Endodermal cell (in vitro differentiated cells): ENCODE results near the gene CNTNAP1. TPM values are rescaled to one million over a fixed set of nuclear protein-coding genes. Genes with fewer than 3 reads are reported as not detected.

Experiments used
- DNase-seq: peaks from one replicate; pipeline ENCODE4 v3.0.0-alpha.2; 2017
- H3K27ac ChIP-seq: 2 replicates; pipeline ENCODE4 v1.5.1; 2013; ENCODE audit warnings: mild to moderate bottlenecking, low read depth, low read length, moderate library complexity
- H3K27me3 ChIP-seq: 2 replicates; pipeline ENCODE4 v1.6.1; 2013; ENCODE audit warnings: mild to moderate bottlenecking, low read length, moderate library complexity; ENCODE audit not compliant: insufficient read depth, control insufficient read depth, poor library complexity, severe bottlenecking
- H3K36me3 ChIP-seq: 2 replicates; pipeline ENCODE4 v1.7.0; 2013; ENCODE audit warnings: mild to moderate bottlenecking, low read length, moderate library complexity; ENCODE audit not compliant: control insufficient read depth, insufficient read depth
- H3K4me1 ChIP-seq: one replicate; pipeline ENCODE4 v1.7.0; 2013; ENCODE audit warnings: low read length; ENCODE audit not compliant: control insufficient read depth, insufficient read depth
- H3K4me3 ChIP-seq: 2 replicates; pipeline ENCODE4 v1.5.1; 2013; ENCODE audit warnings: mild to moderate bottlenecking, low read length, moderate library complexity
- H3K9ac ChIP-seq: 2 replicates; pipeline ENCODE4 v1.6.1; 2013; ENCODE audit warnings: mild to moderate bottlenecking, low read length, moderate library complexity; ENCODE audit not compliant: poor library complexity, severe bottlenecking; ENCODE audit errors: extremely low read depth
- H3K9me3 ChIP-seq: 2 replicates; pipeline ENCODE4 v1.6.1; 2013; ENCODE audit warnings: mild to moderate bottlenecking, low read length, moderate library complexity; ENCODE audit not compliant: control insufficient read depth
- H3K27ac Mint-ChIP-seq: 2 replicates; pipeline ENCODE4 v1.8.0; 2020; ENCODE audit warnings: mixed read lengths
- H3K27me3 Mint-ChIP-seq: 2 replicates; pipeline ENCODE4 v1.8.0; 2021; ENCODE audit warnings: mild to moderate bottlenecking, mixed read lengths; ENCODE audit not compliant: insufficient read depth
- H3K36me3 Mint-ChIP-seq: 2 replicates; pipeline ENCODE4 v1.8.0; 2020; ENCODE audit warnings: low read depth, mixed read lengths
- H3K4me1 Mint-ChIP-seq: 2 replicates; pipeline ENCODE4 v1.8.0; 2020; ENCODE audit warnings: mixed read lengths
- H3K4me3 Mint-ChIP-seq: 2 replicates; pipeline ENCODE4 v1.8.0; 2020; ENCODE audit warnings: mild to moderate bottlenecking, moderate library complexity, mixed read lengths
- H3K9me3 Mint-ChIP-seq: 2 replicates; pipeline ENCODE4 v1.8.0; 2020; ENCODE audit warnings: mild to moderate bottlenecking, mixed read lengths
- CTCF ChIP-seq: fragments of 200-600 bp; sonication (generic); conservative IDR thresholded peaks from 2 replicates; pipeline ENCODE4 v1.5.0; 2021; ENCODE audit warnings: antibody characterized with exemption, mild to moderate bottlenecking
- WGBS, 2 experiments: methylation state at CpG; one replicate each; pipeline versions ENCODE4 v1.1.5 to v1.1.7; 2013; ENCODE audit warnings: missing lambda C conversion rate in 2 of 2, mixed read lengths in 1 of 2; ENCODE audit not compliant: insufficient coverage in 1 of 2, insufficient read length in 1 of 2; 5-methylcytosine and 5-hydroxymethylcytosine counted together
- total RNA-seq, 2 donors: library from RNA; stranded (reverse); fragmentation: NEBNext Ultra II Directional in 1 of 2; extraction: Animal tissue kit (Norgen Biotek cat#: 25700) in 1 of 2; gene quantifications; 2 replicates in 1 of 2; 3 replicates in 1 of 2; pipeline ENCODE4 v1.2.1, GENCODE V29; 2021

The CNTNAP1 gene
- total RNA-seq, 2 donors from 2014 or later, result 9.9 to 18.9 TPM

GRCh38 chr17:42684929-42685556 is 2.7 kb downstream of the CNTNAP1 start:
- H3K9me3 Mint-ChIP-seq, result no peaks in the 10 kb centered on the region
- peaks cover 13% of the 10 kb centered on the region for H3K36me3 Mint-ChIP-seq
- TF ChIP-seq CTCF, result no peak
- no peaks in the 10 kb centered on the region for H3K9me3 ChIP-seq
- no peak for DNase-seq
- peaks cover 6% of the 10 kb centered on the region for H3K36me3 ChIP-seq
- no peak overlapping the region for H3K4me3 Mint-ChIP-seq
- peaks cover 59% of the 10 kb centered on the region for H3K27me3 Mint-ChIP-seq
- peaks cover 2% of the 10 kb centered on the region for H3K4me1 ChIP-seq
- H3K27ac ChIP-seq, result no peak overlapping the region
- no peak overlapping the region for H3K4me3 ChIP-seq
- peaks cover 23% of the 10 kb centered on the region for H3K27me3 ChIP-seq
- H3K9ac ChIP-seq, result no peak overlapping the region
- H3K4me1 Mint-ChIP-seq, result peaks cover 19% of the 10 kb centered on the region
- 95 to 96% methylated on average over 46 to 50 of the region's 50 CpGs for WGBS, 2 experiments
- H3K27ac Mint-ChIP-seq, result no peak overlapping the region

DNA sequence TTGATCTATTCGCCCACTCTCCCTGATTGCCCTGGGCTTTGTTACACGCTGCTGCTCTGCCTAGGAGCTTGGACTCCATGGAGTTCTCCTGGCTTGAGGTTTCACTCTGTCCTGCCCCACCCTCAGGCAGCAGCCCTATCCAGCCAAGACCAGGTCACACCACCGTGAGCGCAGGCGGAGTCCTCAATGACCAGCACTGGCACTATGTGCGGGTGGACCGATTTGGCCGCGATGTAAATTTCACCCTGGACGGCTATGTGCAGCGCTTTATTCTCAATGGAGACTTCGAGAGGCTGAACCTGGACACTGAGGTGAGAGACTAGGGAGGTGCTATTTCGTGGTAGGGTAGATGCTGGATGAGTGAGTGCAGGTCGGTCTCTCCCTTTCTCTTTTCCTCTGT is 3.5 kb downstream of the CNTNAP1 start:
- Histone ChIP-seq H3K4me3 (no peak overlapping the region), H3K36me3 (peaks cover 8% of the 10 kb centered on the region), H3K27me3 (peaks cover 23% of the 10 kb centered on the region), H3K27ac (no peak overlapping the region), H3K9ac (no peak overlapping the region), H3K4me1 (peaks cover 2% of the 10 kb centered on the region), H3K9me3 (no peaks in the 10 kb centered on the region)
- Mint-ChIP-seq H3K36me3 (peaks cover 13% of the 10 kb centered on the region), H3K4me1 (peaks cover 19% of the 10 kb centered on the region), H3K27me3 (peaks cover 52% of the 10 kb centered on the region), H3K9me3 (no peaks in the 10 kb centered on the region), H3K27ac (no peak overlapping the region), H3K4me3 (no peak overlapping the region)
- no peak for TF ChIP-seq CTCF
- no peak for DNase-seq
- WGBS, 2 experiments, result 91 to 99% methylated on average over 13 to 14 of the region's 14 CpGs

DNA sequence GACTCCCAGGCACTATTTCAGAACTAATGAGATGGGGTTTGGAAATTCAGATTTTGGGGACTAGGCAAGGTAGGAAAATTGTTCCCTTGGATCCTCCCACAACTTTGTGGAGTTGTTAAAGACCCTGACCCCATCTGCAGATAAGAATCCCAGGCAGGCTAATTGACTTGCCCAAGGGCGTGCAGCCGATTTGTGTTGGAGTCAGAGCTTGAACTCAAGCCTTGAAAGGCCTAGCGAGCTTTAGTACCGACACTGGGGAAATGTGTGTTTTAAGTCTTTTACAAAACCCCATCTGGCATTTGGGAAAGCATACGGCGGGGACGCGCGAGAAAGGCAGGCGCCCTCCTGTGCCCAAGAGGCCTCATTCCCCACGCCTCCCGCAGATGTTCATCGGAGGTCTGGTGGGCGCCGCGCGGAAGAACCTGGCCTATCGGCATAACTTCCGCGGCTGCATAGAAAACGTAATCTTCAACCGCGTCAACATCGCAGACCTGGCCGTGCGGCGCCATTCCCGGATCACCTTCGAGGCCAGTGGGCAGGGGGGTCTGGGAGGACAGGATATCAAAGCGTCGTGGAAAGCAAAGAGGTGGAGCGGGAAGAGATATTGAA is 4.3 kb downstream of the CNTNAP1 start:
- peaks cover 20% of the 10 kb centered on the region for H3K27me3 ChIP-seq
- Mint-ChIP-seq H3K27me3 (peaks cover 45% of the 10 kb centered on the region), H3K27ac (no peak overlapping the region), H3K36me3 (peaks cover 13% of the 10 kb centered on the region), H3K4me3 (no peak overlapping the region), H3K9me3 (no peaks in the 10 kb centered on the region), H3K4me1 (peaks cover 16% of the 10 kb centered on the region)
- H3K27ac ChIP-seq, result no peak overlapping the region
- H3K9me3 ChIP-seq, result no peaks in the 10 kb centered on the region
- WGBS, 2 experiments, result 94 to 97% methylated on average over 30 to 32 of the region's 32 CpGs
- H3K36me3 ChIP-seq, result peaks cover 8% of the 10 kb centered on the region
- H3K4me3 ChIP-seq, result no peak overlapping the region
- TF ChIP-seq CTCF, result no peak
- DNase-seq, result peak; percentile 60
- peaks cover under 1% of the 10 kb centered on the region for H3K4me1 ChIP-seq
- no peak overlapping the region for H3K9ac ChIP-seq
